ENCODE data around the gene PAGR1.

DNA sequence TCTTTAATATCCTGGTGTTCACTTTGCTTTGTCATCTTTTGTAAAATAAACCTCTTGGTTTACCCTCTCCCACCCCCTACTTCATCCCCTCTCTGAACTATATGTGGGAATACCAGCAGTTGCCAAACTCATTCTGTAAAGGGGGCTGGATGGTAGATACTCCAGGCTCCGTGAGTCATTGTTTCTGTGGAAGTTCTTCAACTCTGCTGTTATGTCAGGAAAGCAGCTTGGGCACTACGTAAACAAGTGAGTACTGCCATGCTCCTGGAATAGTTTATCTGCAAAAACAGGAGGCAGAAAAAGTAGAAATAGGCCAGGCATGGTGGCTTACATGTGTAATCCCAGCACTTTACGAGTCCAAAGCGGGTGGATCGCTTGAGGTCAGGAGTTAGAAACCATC is 21.9 kb downstream of the PAGR1 start:
- TF ChIP-seq CTCF (IDR thresholded peaks at IDR 0.05) (no peak), EZH2 (IDR thresholded peaks at IDR 0.05) (no peak), EZH2phosphoT487 (IDR thresholded peaks at IDR 0.05) (no peak)
